ENCODE measurements around the gene CYSTM1.

The CYSTM1 gene, protein sequence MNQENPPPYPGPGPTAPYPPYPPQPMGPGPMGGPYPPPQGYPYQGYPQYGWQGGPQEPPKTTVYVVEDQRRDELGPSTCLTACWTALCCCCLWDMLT

DNA sequence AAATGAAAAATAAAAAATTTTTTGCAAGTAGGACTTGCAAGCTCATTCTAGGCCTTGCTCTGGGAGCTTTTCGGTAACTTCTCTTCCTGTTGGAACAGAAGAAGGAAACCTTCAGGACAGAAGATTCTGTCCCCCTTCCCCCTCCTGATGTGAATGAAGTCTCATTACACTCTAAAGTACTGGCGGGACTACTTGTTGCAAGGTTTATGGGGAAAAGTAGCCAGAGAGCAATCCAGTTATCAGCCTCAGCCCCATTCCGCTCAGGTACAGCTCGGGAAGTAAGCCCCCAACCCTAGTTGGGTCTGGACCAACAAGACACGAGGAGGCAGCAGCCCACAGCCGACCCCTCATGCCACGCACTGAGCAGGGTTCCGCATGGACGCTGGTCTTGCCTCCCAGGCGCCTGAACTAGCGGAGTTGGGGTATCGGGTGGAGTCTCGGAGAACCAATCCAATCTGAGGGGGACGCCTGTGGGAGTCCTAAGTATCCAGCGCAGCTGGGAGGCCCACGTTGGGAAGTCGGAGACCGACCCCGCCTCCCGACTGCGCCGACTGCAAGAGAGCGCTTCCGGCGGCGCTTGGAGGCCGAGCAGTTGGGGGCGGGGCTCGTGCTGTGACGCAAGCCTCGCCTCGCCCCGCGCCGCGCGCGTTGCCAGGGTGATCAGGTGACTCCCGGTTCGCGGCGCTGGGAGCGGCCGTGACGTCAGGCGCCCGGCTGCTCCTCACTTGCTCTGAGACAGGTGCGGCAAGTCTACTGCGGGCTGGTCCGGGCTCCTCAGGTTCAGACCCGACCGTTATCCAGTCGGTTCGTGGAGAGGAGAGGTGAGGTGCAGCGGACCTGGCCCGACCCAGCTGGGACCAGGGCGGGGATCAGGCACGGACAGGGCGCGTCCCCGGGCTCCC lies at the start of gene CYSTM1:
TSS of gene CYSTM1 (plus strand) at position 724 of the 902 bp plus-strand sequence. CDS start 19,278 bp downstream, outside the sequence.
- peak; percentile 98 for DNase-seq

DNA sequence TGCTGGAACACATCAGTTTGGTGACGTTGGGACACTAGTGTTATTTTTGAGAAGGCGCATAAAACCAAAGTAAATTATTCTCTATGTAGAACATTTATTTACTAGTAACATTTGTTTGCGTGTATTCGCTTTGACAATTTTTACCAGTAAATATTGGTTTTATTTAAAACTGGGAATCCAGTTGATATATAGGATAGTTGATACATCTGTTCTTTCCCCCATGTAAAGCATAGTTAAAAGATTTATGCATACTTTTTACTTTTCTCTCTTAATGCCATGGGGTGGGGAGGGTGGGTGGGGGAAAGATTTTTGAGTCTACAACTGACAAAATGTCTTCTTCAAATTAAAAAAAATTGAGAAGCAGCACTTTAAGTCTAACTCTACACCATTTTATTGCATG lies 49.4 kb upstream of the CYSTM1 start, which contains the start of gene IGIP:
TSS of gene IGIP (plus strand) at position 301 of the 400 bp plus-strand sequence. CDS start 2,540 bp downstream, outside the sequence.
- DNase-seq = no peak

DNA sequence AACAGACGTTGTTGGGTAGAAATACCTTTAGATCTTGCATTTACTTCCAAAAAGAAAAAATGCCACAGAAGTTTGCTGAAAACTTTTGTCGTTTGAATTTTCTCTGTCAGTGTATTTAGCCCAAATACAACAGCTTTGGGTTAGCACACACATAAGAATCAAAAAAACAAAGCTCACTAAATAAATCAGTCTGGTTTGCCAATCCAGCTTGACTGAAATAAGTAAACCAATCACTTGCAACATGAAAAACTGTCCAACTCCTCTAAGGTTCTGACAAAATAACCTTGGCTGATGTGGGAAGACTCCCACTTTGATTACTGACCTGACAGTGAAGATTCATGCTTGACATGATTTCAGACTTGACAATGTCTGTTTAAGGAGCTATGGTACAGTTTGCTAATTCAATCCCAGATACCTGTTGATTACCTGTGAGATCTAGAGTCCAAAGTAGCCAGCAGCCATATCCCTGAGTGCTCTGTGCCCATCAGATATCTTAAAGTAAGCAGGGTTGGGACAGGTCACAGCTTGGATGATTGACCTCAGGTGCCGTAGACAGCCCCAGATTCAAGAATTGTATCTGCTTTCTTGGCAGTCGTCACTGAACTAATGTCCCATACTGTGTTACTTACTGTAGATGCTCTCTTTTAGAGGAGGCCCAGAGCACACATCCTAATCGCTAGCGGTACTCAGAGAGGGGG lies 48.5 kb upstream of the CYSTM1 start:
- no peak for DNase-seq

DNA sequence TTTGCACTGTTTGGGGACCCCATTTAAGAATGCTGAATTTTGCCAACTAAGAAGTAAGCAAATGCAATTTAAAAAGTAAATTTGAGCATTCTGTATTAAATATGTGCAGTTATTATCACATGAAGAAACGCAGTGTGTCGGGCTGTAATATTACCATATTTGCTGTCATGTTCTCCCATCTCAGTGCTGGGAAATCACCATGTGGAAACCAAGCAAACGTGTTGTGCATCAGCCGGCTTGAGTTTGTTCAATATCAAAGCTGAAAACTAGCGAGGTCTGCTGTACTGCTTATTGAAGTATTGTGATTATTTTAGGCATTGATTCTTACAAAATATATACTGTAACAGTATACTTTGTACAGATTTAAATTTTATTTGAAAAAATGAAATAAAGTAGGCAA lies 46.6 kb upstream of the CYSTM1 start:
- DNase-seq = no peak

DNA sequence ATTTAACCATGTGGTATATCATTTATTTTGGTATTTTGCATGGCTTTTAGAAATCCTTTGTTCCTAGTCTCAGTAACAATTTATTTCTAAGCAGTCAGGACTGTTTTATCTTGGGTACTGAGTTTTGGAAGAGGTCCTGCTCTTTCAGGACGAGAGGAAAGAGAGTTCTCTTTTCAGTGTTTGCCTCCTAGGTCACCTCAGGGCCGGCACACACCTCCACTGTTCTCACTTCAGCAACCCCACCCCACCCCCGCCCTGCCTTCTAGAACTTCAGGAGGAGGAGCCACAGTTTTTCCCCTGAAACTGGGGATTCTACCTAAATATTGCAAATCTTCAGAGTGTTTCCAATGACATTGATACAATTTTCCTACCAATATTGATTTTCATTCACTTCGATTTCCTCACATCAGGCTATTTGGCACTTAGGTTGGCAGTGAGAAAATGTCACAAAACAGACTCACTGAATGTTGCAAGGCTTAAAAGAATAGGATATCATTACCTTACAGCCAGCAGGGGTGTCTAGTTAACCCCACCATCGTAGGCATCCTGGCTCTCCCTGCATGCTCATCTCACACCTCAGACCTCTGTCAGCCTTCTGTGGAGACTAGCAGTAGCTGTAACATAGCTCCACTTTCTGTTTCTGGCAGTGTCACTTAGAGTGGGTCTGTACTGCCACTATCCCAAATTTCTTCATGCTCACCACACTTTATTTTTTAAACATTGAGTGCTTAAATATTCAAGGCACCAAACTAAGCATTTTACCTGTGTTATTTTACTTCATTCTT lies 43.8 kb upstream of the CYSTM1 start:
- DNase-seq = no peak

DNA sequence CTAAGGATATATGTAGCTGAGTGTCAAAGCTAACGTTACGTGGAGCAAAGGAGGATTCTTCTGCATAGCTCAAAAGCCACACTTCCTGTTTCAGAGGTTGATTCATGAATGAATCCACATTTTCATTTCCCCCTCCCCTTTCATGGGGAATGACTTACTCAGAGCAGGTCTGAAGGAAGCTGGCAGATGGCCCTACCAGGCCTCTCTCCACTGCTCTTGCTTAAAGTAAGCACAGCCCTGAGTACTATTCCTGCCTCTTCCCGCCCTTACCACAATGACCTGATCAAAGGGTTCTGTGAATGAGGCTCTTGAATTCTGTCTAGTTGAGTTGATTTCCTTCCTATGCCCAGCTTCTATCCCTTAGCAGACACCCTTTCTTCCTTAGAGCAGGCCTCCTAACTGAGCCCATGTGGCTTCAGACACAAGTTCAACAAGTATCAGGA lies 43.0 kb upstream of the CYSTM1 start:
- no peak for DNase-seq

DNA sequence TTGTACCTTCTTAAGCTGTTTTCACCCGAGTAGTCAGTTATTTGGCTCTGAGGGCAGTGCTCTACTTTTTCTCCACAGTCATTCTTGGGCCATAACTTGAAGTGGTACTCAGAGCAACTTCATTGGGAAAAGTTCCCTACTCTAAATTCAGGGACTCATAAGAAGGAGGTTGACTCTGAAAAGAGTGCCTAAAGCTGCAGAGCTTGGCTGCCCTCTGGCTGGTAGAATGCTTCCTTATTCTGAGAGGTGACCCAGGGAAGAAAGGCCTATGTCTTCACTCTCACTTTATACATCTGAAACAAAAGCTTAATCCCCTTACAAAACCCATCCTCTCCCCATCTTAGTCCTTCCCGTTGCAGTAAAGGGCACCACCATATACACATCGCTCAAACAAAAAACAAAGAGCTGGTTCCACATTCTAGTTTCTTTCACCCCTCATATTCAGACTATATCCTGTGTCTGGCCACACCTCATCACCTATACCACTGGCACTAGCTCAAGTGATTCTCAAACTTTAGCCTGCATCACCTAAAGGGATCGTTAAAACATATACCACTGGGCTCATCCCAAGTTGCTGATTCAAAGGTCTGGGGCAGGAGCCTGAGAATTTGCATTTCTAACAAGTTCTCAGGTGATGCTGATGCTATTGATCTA lies 41.3 kb upstream of the CYSTM1 start:
- DNase-seq = no peak

DNA sequence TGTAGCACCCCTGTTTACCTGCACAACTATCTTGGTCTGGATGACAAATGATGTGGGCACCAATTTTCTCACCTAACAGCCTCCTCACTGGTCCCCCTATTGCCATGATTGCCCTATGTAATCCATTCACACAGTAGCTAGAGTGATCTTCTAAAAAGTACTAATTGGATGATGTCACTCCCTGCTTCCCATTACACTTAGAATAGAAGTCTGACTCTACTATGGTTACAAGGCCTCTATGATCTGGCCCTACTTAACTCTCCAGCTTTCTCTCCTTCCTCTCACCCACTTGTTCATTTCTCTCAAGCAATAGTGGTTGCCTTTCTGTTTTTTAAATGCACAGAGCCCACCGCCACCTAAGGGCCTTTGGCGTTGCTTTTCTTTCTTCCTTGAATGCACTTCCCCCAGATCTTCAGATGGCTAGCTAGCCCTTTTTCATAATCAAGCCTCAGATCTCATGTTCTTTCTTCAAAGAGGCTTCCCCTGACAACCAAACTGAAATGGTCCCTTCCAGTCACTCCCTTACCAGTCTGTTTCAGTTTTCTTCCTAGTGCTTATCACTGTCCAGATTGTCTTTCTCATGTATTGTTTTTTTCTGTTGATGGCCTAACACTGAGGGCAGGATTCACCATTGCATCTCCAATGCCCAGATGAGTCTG lies 40.6 kb upstream of the CYSTM1 start:
- no peak for DNase-seq

DNA sequence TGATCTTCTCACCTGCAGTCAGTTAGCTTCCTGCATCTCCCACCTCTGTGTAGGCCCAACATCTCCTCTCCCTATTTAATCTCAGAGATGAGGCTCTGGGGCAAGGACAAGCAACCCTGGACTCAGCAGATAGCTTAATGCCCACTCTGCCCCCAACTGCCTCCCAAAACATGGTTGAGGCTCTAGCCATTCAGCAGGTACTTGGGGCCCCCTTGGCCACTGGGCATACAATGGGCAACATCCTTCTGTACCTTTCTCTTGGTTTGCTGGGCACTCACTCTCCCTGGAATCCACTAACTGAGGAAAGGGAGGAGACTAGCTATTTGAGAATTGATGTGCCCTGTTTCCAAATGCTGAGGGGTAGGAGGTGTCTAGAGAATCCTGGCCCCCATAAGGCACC lies 39.9 kb upstream of the CYSTM1 start:
- no peak for DNase-seq

DNA sequence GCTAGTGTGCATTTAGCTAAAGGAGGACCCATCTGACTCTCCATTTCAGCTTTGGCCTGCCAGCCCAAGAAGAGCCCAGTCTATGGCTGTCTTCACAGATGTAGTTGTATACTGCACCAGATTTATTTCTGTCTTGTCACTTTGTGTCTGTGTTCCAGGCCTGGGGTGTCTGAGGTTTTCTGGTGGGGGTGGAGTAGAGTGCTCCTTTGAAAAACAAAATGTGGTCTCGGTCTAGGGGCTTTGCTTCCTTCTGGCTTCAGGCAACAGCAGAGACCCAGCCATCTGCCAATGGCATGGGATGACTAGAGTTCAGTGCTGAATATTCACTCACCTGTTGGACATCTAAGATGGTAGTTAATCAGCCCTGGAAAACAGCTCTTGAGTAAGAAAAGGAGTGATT lies 38.4 kb upstream of the CYSTM1 start:
- no peak for DNase-seq

DNA sequence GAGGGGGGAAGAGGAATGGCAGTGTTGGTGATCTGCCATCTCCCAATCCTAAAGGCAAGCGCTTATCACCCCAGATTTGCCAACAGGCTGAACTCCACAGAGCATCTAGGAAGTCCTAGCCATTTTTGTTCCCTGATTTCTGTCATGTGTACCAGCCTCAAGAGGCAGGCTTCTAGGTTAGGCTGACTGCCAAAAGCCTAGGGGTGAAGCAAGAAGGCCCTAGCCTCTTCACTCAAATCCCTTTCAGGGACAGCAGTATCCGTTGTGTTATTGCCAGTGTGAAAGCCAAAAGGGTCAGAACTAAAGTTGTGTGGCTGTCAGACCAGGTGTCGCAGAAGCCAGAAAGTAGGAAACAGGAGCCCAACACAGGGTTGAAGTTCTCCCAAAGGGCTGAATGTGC lies 34.6 kb upstream of the CYSTM1 start:
- DNase-seq = peak; percentile 9

DNA sequence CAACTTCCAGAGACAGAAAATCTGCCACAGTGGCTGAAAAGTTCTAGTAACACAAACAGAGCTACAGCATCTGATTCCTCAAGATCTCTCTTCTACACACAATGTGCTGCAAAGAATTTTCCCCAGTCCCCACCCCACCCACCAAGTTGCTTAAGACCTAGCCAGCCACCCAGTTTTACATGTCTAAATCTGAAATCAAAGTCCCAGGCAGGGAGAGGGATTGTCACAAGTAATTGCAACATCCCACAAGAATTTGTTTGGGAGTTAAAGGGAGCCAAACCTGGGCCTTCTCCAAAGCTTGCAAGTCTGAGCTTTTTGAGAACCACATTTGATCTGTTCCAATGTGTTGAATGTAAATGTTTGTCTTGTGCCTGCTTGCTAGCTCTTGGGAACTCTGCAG lies 33.7 kb upstream of the CYSTM1 start:
- DNase-seq = no peak

DNA sequence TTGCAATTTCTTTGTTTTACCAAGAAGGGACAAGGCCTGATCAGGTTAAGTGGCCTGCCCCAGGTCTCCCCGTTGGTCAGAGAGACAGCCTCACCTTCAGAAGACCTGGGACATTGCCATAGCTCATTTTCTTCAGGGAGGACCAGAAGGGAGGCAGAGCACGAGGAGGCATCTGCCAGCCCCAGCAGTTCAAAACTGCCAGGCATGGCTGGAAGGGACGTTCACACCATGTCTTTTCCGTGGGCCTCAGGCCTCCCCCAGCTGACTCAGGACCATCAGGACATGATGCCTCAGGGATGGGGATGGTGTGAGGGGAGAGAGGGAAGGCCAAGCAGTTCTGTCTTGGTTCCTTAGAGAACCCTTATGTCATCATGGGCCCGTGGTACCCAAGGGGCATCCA lies 32.7 kb upstream of the CYSTM1 start:
- no peak for DNase-seq

DNA sequence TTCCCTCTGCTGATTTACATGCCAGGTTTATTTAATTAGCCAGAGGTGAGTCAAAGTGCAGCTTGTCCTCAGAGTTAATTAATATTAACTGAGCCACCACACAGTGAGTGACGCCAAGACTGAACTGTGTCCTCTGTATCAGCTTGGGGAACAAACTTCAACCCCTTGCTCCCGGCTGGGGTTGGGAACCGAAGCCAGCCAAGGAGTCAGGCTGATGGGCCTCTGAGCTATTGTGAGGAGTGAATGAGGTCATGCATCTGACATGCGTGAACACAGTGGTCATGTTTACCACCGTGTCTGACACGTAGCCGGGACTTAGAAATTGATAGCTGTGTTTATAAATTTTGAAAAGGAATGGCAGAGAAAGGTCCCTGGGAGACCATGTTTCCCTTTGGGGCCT lies 32.1 kb upstream of the CYSTM1 start:
- DNase-seq = no peak

DNA sequence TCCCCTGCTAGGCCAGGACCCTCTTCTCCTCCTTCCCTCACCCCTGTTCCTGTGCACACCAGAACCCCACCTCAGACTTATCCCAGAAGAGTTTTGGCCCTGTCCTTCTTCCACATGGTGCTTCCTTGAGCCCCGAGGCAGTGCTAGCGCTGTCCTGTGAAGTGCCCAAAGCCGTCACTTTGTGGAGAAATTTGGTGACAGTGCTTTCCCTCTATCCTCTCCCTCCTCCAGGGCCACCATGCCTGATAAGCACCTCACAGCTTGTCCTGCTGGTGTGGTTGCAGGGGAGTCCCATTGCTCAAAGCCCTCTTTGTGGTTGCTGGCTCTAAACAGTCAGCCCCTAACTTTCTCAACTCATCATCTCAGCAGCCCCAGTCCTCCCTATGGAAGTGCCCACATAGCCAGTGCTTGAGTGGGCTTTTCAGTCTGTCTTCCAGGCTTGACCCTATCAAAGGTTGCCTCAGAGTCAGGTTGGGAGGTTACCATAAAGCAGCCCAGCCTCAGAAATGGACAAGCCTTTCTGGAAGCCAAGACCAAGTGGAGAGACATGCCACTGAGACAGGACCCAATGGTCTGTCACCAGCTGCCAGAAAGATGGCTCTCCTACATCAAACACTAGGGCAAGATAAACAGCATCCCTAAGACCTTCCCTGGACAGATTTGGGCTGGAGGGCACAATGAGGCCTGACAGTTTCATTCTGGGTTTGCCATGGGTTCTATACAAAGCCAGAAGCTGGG lies 31.3 kb upstream of the CYSTM1 start:
- no peak for DNase-seq

DNA sequence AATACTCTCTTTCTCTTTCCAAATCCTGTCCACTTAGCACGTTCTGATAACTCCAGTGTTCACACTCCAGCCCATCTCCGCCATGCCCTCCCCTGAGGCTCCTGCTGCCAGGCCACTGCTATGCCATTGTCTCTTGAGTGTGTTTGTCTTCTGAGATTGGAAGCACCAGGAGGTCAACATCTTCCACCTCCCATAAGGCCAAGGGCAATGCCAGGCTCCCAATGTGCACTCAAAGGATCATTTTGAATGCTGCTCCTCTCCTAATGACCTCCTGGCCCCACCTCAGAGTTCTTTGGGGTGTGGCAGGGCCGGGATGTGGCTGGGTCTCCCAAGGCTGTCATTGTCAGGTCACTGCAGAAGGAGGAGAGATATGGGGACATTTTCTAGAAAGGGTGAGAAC lies 29.7 kb upstream of the CYSTM1 start:
- no peak for DNase-seq

DNA sequence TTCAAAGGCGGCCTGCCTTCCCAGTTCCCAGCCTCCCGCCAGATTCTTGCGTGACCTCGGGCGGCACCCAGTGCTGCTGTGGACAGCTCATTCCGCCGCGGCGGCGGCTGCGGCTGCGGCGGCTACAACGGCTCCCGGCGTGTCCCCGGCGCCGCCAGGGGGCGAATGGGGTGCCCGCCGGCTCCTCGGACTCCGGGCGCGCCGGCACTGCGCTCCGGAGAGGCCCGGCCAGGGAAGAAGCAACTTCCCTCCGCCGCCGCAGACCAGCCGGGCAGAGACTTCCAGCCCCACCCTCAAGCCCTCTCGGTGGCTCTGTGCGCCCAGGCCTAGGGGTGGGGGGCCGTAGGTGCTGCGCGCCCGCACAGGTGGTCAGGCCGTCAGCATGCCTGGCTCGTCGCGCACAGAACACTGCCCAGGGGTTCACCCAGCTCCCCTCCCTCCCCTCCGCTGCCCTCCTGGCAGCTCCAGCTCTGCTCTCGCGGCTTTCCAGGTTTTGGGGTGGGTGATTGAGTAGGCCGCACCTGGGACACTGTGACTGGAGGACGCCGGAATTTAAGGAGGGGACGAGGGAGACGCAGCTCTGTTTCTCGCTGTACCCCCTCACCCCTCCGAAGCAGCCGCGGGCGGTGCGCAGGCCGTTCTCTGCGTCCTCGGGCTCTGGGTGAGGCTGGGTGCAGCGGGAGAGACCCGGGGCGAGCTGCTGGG lies 29.0 kb upstream of the CYSTM1 start:
- no peak for DNase-seq

DNA sequence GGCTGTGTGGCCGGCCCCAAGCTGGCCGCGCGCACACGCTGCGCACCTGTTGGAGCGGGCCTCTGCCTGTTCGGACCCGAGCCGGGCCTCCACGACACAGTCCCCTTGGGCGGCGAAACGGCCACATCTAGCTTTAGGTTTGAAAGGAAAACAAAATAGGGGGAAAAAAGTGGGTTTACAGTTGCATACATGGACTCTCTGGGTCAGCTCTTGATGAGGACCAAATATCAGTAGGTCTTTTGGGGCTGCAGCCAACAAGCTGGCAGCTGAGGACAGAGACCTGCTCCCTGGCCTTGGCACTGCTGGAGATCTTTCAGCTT lies 28.5 kb upstream of the CYSTM1 start:
- no peak for DNase-seq

DNA sequence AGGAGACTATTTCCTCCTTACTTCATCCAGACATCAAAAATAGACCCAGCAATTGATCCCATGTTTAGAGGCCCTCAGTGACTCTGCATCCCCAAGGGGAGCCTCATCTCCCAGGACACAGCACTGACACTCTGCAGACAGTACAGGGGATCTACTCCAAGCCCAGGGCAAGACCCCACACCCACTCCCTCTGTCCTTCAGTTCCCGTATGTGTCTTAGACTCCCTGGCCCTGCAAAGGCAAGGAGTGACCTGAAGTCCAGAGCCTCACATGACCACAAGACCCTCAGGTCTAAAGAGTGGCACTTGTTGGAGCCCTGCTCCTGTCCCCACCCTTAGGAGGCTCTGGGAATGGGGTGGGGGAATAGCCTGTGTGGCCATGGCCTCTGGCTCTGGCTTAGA lies 27.5 kb upstream of the CYSTM1 start:
- DNase-seq = no peak

DNA sequence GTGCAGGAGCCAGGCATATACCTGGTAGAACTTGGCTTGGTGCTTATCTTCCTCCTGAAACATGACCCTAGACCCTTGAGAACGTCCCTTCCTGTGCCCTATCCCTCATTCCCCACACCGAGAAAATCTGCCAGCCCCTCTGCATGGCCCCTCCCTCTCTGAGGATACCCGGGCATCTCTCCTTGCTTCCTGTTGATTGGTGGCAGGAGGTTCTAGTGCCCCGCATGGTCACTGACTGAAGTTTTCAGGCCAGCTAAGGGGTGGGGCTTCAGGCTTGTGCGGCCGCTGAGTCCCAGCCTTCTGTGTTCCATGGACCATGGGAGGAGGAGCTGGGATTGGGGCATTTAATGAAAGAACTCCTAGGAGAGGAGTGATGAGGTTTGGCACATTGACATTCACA lies 26.5 kb upstream of the CYSTM1 start:
- no peak for DNase-seq

DNA sequence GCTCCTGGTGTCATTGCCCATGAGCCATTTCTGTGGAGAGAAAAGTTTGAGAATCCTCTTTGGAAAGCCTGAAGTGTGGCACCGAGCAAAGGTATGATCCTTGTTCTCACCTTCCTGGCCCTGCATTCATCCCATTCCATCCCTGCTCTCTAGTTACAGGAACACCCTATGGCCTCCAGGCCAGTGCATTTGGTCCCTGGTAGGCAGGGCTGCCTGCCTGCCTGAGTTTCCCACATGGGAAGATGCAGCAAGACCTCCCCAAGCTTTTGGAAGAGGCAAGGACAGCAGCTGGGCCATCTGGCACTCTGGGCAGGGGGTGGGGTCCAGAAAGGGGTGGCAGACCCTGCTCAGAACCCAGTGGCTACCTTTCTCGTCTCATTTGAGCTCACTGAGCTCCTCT lies 24.8 kb upstream of the CYSTM1 start:
- DNase-seq = no peak
